Endothelial cell of umbilical vein (primary cell): ENCODE data around the gene ITPRID1. TPM values are rescaled to one million over a fixed set of nuclear protein-coding genes. Genes with fewer than 3 reads are reported as not detected.

ENCODE experiments used
- BruUV-seq: library from RNA; stranded (reverse); fragments of 400-500 nt; replicated peaks from 2 replicates; lab custom pipeline; 2021; lab: Mats Ljungman, UMichigan
- CTCF ChIA-PET: fragments of 300-600, 350-600 bp; sonication (Branson Sonifier 250); formaldehyde crosslinking; loops from one replicate; lab custom pipeline; 2021; ENCODE audit warnings: antibody characterized with exemption, inconsistent platforms; lab: Charles Lee
- POLR2A ChIA-PET: fragments of 300-600, 350-600 bp; sonication (Branson Sonifier 250); formaldehyde crosslinking; loops from one replicate; lab custom pipeline; 2021; ENCODE audit warnings: antibody characterized with exemption, inconsistent platforms; lab: Charles Lee
- DNase-seq: peaks from one replicate; pipeline ENCODE4 v3.0.0-alpha.2; 2011; ENCODE audit warnings: low read depth, low spot score
- FAIRE-seq: peaks from 2 replicates; lab custom pipeline; 2011; peaks lifted over from hg19 to GRCh38; lab: Jason Lieb, UNC
- H2AFZ ChIP-seq: 2 replicates; pipeline ENCODE4 v1.6.0; 2012; ENCODE audit warnings: low read depth, low read length, control low read depth, inconsistent platforms
- H3K27ac ChIP-seq: 2 replicates; pipeline ENCODE4 v1.5.1; 2011; ENCODE audit warnings: low read depth, mild to moderate bottlenecking, control low read depth, low read length, moderate library complexity; ENCODE audit not compliant: insufficient read depth
- H3K27me3 ChIP-seq, 2 experiments: 2 replicates each; pipeline versions ENCODE4 v1.6.0 to v1.6.1; 2011; ENCODE audit warnings: low read length in 2 of 2, mixed read lengths in 1 of 2; ENCODE audit not compliant: control insufficient read depth in 2 of 2, insufficient read depth in 2 of 2
- H3K36me3 ChIP-seq, 2 experiments: 2 replicates in 1 of 2; 3 replicates in 1 of 2; pipeline ENCODE4 v1.5.1; 2011; ENCODE audit warnings: low read length in 2 of 2, mild to moderate bottlenecking in 1 of 2, moderate library complexity in 1 of 2; ENCODE audit not compliant: control insufficient read depth in 2 of 2, insufficient read depth in 2 of 2; ENCODE audit errors: extremely low read depth in 1 of 2
- H3K4me1 ChIP-seq: 3 replicates; pipeline ENCODE4 v1.5.1; 2011; ENCODE audit warnings: mild to moderate bottlenecking, low read length; ENCODE audit not compliant: control insufficient read depth, insufficient read depth; ENCODE audit errors: extremely low read depth
- H3K4me2 ChIP-seq: 2 replicates; pipeline ENCODE4 v1.6.1; 2011; ENCODE audit warnings: low read length, control low read depth, mixed read lengths; ENCODE audit not compliant: insufficient read depth
- H3K4me3 ChIP-seq, 3 experiments: fragments of 200-600 bp in 1 of 3; sonication (generic), shearing (Covaris generic) in 1 of 3; replicated peaks in 1 of 3; 2 replicates each; pipeline ENCODE4 v1.5.1; 2011 to 2016; ENCODE audit warnings: control low read depth in 3 of 3, low read length in 3 of 3, mild to moderate bottlenecking in 2 of 3, inconsistent platforms in 1 of 3, low read depth in 1 of 3, moderate library complexity in 1 of 3; ENCODE audit not compliant: insufficient read depth in 1 of 3
- H3K79me2 ChIP-seq: 2 replicates; pipeline ENCODE4 v1.6.0; 2012; ENCODE audit warnings: low read length, inconsistent platforms; ENCODE audit not compliant: control insufficient read depth, insufficient read depth
- H3K9ac ChIP-seq: replicated peaks from 2 replicates; pipeline ENCODE3; 2011; ENCODE audit warnings: low read length, control low read depth; ENCODE audit not compliant: insufficient read depth; ENCODE audit errors: extremely low read depth
- H3K9me1 ChIP-seq: replicated peaks from 3 replicates; pipeline ENCODE4 v1.6.0; 2011; ENCODE audit warnings: mild to moderate bottlenecking, low read length; ENCODE audit not compliant: control insufficient read depth, insufficient read depth; ENCODE audit errors: extremely low read depth
- H3K9me3 ChIP-seq: replicated peaks from 2 replicates; pipeline ENCODE4 v1.5.1; 2012; ENCODE audit warnings: low read length, inconsistent platforms; ENCODE audit not compliant: control insufficient read depth, insufficient read depth
- H4K20me1 ChIP-seq: replicated peaks from 2 replicates; pipeline ENCODE3; 2011; ENCODE audit warnings: mild to moderate bottlenecking, low read length; ENCODE audit not compliant: control insufficient read depth, insufficient read depth; ENCODE audit errors: extremely low read depth
- EZH2 ChIP-seq: IDR thresholded peaks from 2 replicates; pipeline ENCODE4 v1.6.1; 2012; ENCODE audit warnings: borderline replicate concordance, low read depth, mild to moderate bottlenecking, moderate library complexity, low read length, inconsistent platforms; ENCODE audit not compliant: severe bottlenecking
- FOS ChIP-seq: IDR thresholded peaks from 2 replicates; pipeline ENCODE4 v1.6.1; 2011; ENCODE audit warnings: mild to moderate bottlenecking, low read length, moderate library complexity, borderline replicate concordance; ENCODE audit not compliant: insufficient read depth
- MYC ChIP-seq: IDR thresholded peaks from one replicate; pipeline ENCODE4 v1.6.1; 2011; ENCODE audit warnings: mild to moderate bottlenecking, low read depth, low read length
- POLR2A ChIP-seq: IDR thresholded peaks from 2 replicates; pipeline ENCODE4 v1.6.1; 2012; ENCODE audit warnings: low read depth, mild to moderate bottlenecking, control low read depth, low read length
- dilution Hi-C: fragments of 300-500 bp; cut with MboI; formaldehyde crosslinking; loops from one replicate; pipeline ENCODE4 v1.15.0; 2019; ENCODE audit warnings: low sequenced_read_pairs; ENCODE audit not compliant: extremely low pct_ligation_motif_present
- intact Hi-C: fragments of 100-400 bp; cut with micrococcal nuclease; formaldehyde crosslinking; loops from one replicate; pipeline ENCODE4 v1.10.0; 2022
- polyA plus RNA-seq, 4 experiments: library from polyadenylated mRNA; depleted of rRNA in 3 of 4; stranded (reverse) in 3 of 4; unstranded in 1 of 4; fragments of >200 nt; gene quantifications; 2 replicates each; pipeline versions ENCODE4 v1.2.1 to v1.2.3, GENCODE V29; 2011 to 2012; ENCODE audit warnings: missing spikeins in 1 of 4
- total RNA-seq: library from RNA; stranded (reverse); gene quantifications from 2 replicates; pipeline ENCODE4 v1.2.3, GENCODE V29; 2021
- TF ChIP-seq, protein P1 (sequence below), 2 donors: IDR thresholded peaks; 1 replicate in 1 of 2; 2 replicates in 1 of 2; pipeline ENCODE4 v1.5.1; 2011; ENCODE audit warnings: low read length in 2 of 2, mild to moderate bottlenecking in 2 of 2, moderate library complexity in 2 of 2, control low read depth in 1 of 2, inconsistent platforms in 1 of 2, low read depth in 1 of 2; ENCODE audit not compliant: insufficient read depth in 1 of 2; ENCODE audit errors: extremely low read depth in 1 of 2
- TF ChIP-seq, protein P2 (sequence below): IDR thresholded peaks from 2 replicates; pipeline ENCODE4 v1.6.1; 2011; ENCODE audit not compliant: insufficient read depth, insufficient read length

Gene ITPRID1
- total and polyA plus RNA-seq, 2 donors (not counting 3 experiments of a cell fraction or from before 2014, with no cell fraction given): not detected

- no peak for FAIRE-seq
- Histone ChIP-seq H4K20me1 (no peaks in the 10 kb centered on the region), H3K36me3 (no peaks in the 10 kb centered on the region), H3K4me1 (no peaks in the 10 kb centered on the region), H3K27me3 (no peaks in the 10 kb centered on the region), H3K9me3 (no peaks in the 10 kb centered on the region), H3K4me3 (no peak overlapping the region), H3K79me2 (no peaks in the 10 kb centered on the region), H3K9me1 (no peaks in the 10 kb centered on the region), H3K27ac (no peak overlapping the region), H3K9ac (no peak overlapping the region), H2AFZ (no peak overlapping the region), H3K4me2 (no peak overlapping the region)
- dilution Hi-C loops: no loop called here
- no peak for DNase-seq
- intact Hi-C loops: no loop called here
- POLR2A ChIA-PET: no interaction called here
- CTCF ChIA-PET: no interaction called here
- no TSS peak for BruUV-seq
- TF ChIP-seq EZH2 (no peak), POLR2A (no peak)
- TF ChIP-seq, protein P1, sequence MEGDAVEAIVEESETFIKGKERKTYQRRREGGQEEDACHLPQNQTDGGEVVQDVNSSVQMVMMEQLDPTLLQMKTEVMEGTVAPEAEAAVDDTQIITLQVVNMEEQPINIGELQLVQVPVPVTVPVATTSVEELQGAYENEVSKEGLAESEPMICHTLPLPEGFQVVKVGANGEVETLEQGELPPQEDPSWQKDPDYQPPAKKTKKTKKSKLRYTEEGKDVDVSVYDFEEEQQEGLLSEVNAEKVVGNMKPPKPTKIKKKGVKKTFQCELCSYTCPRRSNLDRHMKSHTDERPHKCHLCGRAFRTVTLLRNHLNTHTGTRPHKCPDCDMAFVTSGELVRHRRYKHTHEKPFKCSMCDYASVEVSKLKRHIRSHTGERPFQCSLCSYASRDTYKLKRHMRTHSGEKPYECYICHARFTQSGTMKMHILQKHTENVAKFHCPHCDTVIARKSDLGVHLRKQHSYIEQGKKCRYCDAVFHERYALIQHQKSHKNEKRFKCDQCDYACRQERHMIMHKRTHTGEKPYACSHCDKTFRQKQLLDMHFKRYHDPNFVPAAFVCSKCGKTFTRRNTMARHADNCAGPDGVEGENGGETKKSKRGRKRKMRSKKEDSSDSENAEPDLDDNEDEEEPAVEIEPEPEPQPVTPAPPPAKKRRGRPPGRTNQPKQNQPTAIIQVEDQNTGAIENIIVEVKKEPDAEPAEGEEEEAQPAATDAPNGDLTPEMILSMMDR (IDR thresholded peaks at IDR 0.05; ENCODE audit: extremely low read depth in 1 of 2, insufficient read depth in 1 of 2, low read depth in 1 of 2, low read length in 2 of 2): no peak
- TF ChIP-seq, protein P2, sequence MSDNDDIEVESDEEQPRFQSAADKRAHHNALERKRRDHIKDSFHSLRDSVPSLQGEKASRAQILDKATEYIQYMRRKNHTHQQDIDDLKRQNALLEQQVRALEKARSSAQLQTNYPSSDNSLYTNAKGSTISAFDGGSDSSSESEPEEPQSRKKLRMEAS: no peak
Observed at GRCh38 chr7:31583526-31583925, 69.6 kb downstream of the ITPRID1 start.

DNA sequence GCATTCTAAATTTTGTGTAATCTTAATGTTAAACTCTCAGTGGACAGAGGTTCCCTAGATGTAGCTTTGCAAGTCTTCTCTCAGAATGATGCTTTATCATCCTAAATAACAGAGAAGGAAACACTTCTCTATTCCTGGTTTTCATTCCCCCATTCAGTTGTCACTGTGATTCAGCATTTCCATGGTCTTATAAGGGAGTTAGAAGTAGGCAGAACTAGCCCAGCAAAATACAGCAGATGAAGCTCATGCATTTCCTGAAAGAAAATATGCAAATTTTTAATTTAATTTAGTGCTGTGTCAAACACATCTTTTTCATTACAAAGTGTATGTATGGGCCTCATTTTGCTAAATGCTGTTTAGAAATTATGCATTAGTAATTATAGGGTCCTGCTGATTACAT, 70.1 kb downstream of the ITPRID1 start:
- H3K4me1 ChIP-seq: no peaks in the 10 kb centered on the region
- H4K20me1 ChIP-seq: no peaks in the 10 kb centered on the region
- H3K79me2 ChIP-seq: no peaks in the 10 kb centered on the region
- no peak overlapping the region for H3K27ac ChIP-seq
- H3K27me3 ChIP-seq: no peaks in the 10 kb centered on the region
- H3K9ac ChIP-seq: no peak overlapping the region
- no peak overlapping the region for H3K4me3 ChIP-seq
- H3K9me3 ChIP-seq: no peaks in the 10 kb centered on the region
- no peak for FAIRE-seq
- H2AFZ ChIP-seq: no peak overlapping the region
- TF ChIP-seq FOS: no peak
- TF ChIP-seq, protein P1 (IDR thresholded peaks at IDR 0.05; ENCODE audit: extremely low read depth in 1 of 2, insufficient read depth in 1 of 2, low read depth in 1 of 2, low read length in 2 of 2): no peak
- TF ChIP-seq EZH2: no peak
- TF ChIP-seq, protein P2: no peak
- TF ChIP-seq MYC: no peak
- intact Hi-C loops (no loop called here), dilution Hi-C loops (no loop called here)
- H3K36me3 ChIP-seq: no peaks in the 10 kb centered on the region
- no peak for DNase-seq
- POLR2A ChIA-PET: no interaction called here
- no peaks in the 10 kb centered on the region for H3K9me1 ChIP-seq
- BruUV-seq: no TSS peak
- CTCF ChIA-PET: no interaction called here
- H3K4me2 ChIP-seq: no peak overlapping the region
